Mammary epithelial cell (primary cell): Measurements from ENCODE around the gene QSER1.

ENCODE experiments used
- CTCF ChIP-seq, 2 donors: IDR thresholded peaks in 1 of 2; conservative IDR thresholded peaks in 1 of 2; 2 replicates each; pipeline ENCODE4 v1.5.1; 2011 to 2012; ENCODE audit warnings: inconsistent platforms in 2 of 2, low read length in 2 of 2, mild to moderate bottlenecking in 2 of 2, control low read depth in 1 of 2, low read depth in 1 of 2; ENCODE audit not compliant: insufficient read depth in 1 of 2; ENCODE audit errors: extremely low read depth in 1 of 2
- EZH2 ChIP-seq: IDR thresholded peaks from 2 replicates; pipeline ENCODE4 v1.6.1; 2012; ENCODE audit warnings: low read length, inconsistent platforms, borderline replicate concordance

- no peak for TF ChIP-seq CTCF (conservative IDR thresholded peaks at IDR 0.05 in 1 of 2, IDR thresholded peaks at IDR 0.05 in 1 of 2; ENCODE audit: extremely low read depth in 1 of 2, insufficient read depth in 1 of 2, low read depth in 1 of 2, low read length in 2 of 2)
- no peak for TF ChIP-seq EZH2
Observed at GRCh38 chr11:32931606-32932005, 39.0 kb downstream of the QSER1 start.
